Ascending aorta (tissue), 2 donors: Measurements from ENCODE around the gene PNMA8A. TPM values are rescaled to one million over a fixed set of nuclear protein-coding genes. Genes with fewer than 3 reads are reported as not detected.

Experiments
- DNase-seq, 2 donors: peaks; one replicate each; pipeline ENCODE4 v3.0.0-alpha.2; 2019; ENCODE audit warnings: low spot score in 2 of 2
- H3K27ac ChIP-seq, 2 donors: fragments of 200-600 bp; sonication (generic); one replicate each; pipeline ENCODE4 v1.5.1; 2016 to 2017; ENCODE audit warnings: mild to moderate bottlenecking in 1 of 2
- H3K27me3 ChIP-seq: fragments of 200-600 bp; sonication (generic); one replicate; pipeline ENCODE4 v1.5.1; 2017
- H3K36me3 ChIP-seq, 2 donors: fragments of 200-600 bp; sonication (generic); one replicate each; pipeline ENCODE4 v1.5.1; 2016
- H3K4me1 ChIP-seq, 2 donors: fragments of 200-600 bp; sonication (generic); one replicate each; pipeline ENCODE4 v1.5.1; 2016 to 2017; ENCODE audit warnings: mild to moderate bottlenecking in 1 of 2
- H3K4me3 ChIP-seq, 2 donors: fragments of 200-600 bp; sonication (generic); one replicate each; pipeline ENCODE4 v1.5.1; 2016 to 2017; ENCODE audit warnings: mild to moderate bottlenecking in 1 of 2
- H3K9me3 ChIP-seq, 2 donors: fragments of 200-600 bp; sonication (generic); one replicate each; pipeline ENCODE4 v1.5.1; 2016
- intact Hi-C: fragments of 100-400 bp; cut with DNase I; formaldehyde crosslinking; loops from one replicate; pipeline ENCODE4 v1.15.1; 2023
- total RNA-seq: library from RNA; depleted of rRNA; stranded (reverse); fragments of >200 nt; gene quantifications from one replicate; pipeline ENCODE4 v1.1.0, GENCODE V29; 2016
- TF ChIP-seq, protein P1 (sequence below), 3 experiments: fragments of 200-600 bp in 2 of 3; fragments of 450-650 bp in 1 of 3; sonication (generic) in 2 of 3; IDR thresholded peaks; one replicate each; pipeline ENCODE4 v1.5.1; 2016 to 2019; ENCODE audit warnings: antibody characterized with exemption in 3 of 3, mild to moderate bottlenecking in 1 of 3, moderate library complexity in 1 of 3

Gene PNMA8A
- total RNA-seq, 1 donor from 2014 or later = 0.53 TPM

GRCh38 chr19:46448601-46449000, 22.8 kb downstream of the PNMA8A start:
- Histone ChIP-seq H3K36me3 (no peaks in the 10 kb centered on the region), H3K27me3 (no peaks in the 10 kb centered on the region), H3K9me3 (peaks cover 0 to 3% of the 10 kb centered on the region in 2 donors), H3K27ac (peak overlapping the region; percentile 79 to 85), H3K4me3 (no peak overlapping the region), H3K4me1 (peaks cover 2 to 14% of the 10 kb centered on the region in 2 donors)
- TF ChIP-seq, protein P1, sequence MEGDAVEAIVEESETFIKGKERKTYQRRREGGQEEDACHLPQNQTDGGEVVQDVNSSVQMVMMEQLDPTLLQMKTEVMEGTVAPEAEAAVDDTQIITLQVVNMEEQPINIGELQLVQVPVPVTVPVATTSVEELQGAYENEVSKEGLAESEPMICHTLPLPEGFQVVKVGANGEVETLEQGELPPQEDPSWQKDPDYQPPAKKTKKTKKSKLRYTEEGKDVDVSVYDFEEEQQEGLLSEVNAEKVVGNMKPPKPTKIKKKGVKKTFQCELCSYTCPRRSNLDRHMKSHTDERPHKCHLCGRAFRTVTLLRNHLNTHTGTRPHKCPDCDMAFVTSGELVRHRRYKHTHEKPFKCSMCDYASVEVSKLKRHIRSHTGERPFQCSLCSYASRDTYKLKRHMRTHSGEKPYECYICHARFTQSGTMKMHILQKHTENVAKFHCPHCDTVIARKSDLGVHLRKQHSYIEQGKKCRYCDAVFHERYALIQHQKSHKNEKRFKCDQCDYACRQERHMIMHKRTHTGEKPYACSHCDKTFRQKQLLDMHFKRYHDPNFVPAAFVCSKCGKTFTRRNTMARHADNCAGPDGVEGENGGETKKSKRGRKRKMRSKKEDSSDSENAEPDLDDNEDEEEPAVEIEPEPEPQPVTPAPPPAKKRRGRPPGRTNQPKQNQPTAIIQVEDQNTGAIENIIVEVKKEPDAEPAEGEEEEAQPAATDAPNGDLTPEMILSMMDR (IDR thresholded peaks at IDR 0.05) = no peak
- DNase-seq = no peak
- intact Hi-C loops = loop anchor here (2.0 kb wide), 1 partner anchor 24 kb away; no protein-coding TSS in a partner anchor

DNA sequence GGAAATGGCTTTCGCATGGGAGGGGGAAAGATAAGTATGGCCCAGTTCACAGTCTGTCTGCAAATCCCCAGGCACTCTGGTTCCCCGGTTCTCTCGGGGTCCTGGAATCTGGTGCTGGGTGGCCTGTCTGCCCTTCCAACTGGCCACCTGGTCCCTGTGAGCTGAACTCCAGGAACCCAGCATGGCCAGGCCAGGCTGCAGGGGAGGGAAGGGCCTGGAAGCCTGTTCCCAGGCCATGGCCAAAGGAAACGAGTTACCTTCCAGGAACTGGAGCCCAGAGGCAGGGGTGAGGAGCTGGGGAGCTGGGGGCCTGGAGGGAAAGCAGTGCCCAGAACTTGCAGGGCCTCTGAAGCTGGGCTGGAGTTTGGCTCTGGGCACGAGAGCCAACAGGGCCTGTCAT, 23.5 kb downstream of the PNMA8A start:
- Histone ChIP-seq H3K36me3 (no peaks in the 10 kb centered on the region), H3K9me3 (peaks cover 0 to 3% of the 10 kb centered on the region in 2 donors), H3K27ac (peak overlapping the region; percentile 79 to 85), H3K4me1 (peaks cover 2 to 17% of the 10 kb centered on the region in 2 donors), H3K27me3 (no peaks in the 10 kb centered on the region), H3K4me3 (no peak overlapping the region)
- TF ChIP-seq, protein P1 (IDR thresholded peaks at IDR 0.05) = no peak
- intact Hi-C loops = loop anchor here (2.0 kb wide), 1 partner anchor 25 kb away; no protein-coding TSS in a partner anchor
- peak in 1 of 2 donors; percentile 25 for DNase-seq

GRCh38 chr19:46447006-46447405, 24.4 kb downstream of the PNMA8A start:
- no peak for DNase-seq
- Histone ChIP-seq H3K36me3 (no peaks in the 10 kb centered on the region), H3K27ac (peak overlapping the region; percentile 79 to 85), H3K4me3 (no peak overlapping the region), H3K4me1 (peaks cover 2 to 25% of the 10 kb centered on the region in 2 donors), H3K27me3 (no peaks in the 10 kb centered on the region), H3K9me3 (peaks cover 0 to 3% of the 10 kb centered on the region in 2 donors)
- TF ChIP-seq, protein P1 (IDR thresholded peaks at IDR 0.05) = no peak
- intact Hi-C loops = no loop called here

- intact Hi-C loops = no loop called here
- TF ChIP-seq, protein P1 (IDR thresholded peaks at IDR 0.05) = no peak
- peaks cover 0 to 3% of the 10 kb centered on the region in 2 donors for H3K9me3 ChIP-seq
- H3K27me3 ChIP-seq = no peaks in the 10 kb centered on the region
- no peak overlapping the region for H3K27ac ChIP-seq
- H3K4me3 ChIP-seq = no peak overlapping the region
- H3K4me1 ChIP-seq = peaks cover 0 to 31% of the 10 kb centered on the region in 2 donors
- H3K36me3 ChIP-seq = no peaks in the 10 kb centered on the region
- DNase-seq = no peak
These were observed 25.3 kb downstream of the PNMA8A start for GRCh38 chr19:46446021-46446420.

- intact Hi-C loops = no loop called here
- no peak for DNase-seq
- TF ChIP-seq, protein P1 (IDR thresholded peaks at IDR 0.05) = no peak
These were observed 28.4 kb downstream of the PNMA8A start for GRCh38 chr19:46442808-46443450.

More at GRCh38 chr19:46442808-46443450, 28.4 kb downstream of the PNMA8A start:
- Histone ChIP-seq H3K4me3 (peak overlapping the region in 1 of 2 donors; percentile 23), H3K9me3 (no peaks in the 10 kb centered on the region), H3K36me3 (no peaks in the 10 kb centered on the region), H3K4me1 (peaks cover 0 to 20% of the 10 kb centered on the region in 2 donors), H3K27me3 (no peaks in the 10 kb centered on the region), H3K27ac (peak overlapping the region; percentile 2 to 65)
